ENCODE data around the gene ZMYND11. TPM values are rescaled to one million over a fixed set of nuclear protein-coding genes. Genes with fewer than 3 reads are reported as not detected.

The ZMYND11 gene
- polyA plus RNA-seq, 1 of the 3 experiments (the other 2 are of a cell fraction) = 33.1 TPM

- no peak for TF ChIP-seq TAF1 (IDR thresholded peaks at IDR 0.05; ENCODE audit: borderline replicate concordance, low read depth, low read length)
- TF ChIP-seq, protein P1, sequence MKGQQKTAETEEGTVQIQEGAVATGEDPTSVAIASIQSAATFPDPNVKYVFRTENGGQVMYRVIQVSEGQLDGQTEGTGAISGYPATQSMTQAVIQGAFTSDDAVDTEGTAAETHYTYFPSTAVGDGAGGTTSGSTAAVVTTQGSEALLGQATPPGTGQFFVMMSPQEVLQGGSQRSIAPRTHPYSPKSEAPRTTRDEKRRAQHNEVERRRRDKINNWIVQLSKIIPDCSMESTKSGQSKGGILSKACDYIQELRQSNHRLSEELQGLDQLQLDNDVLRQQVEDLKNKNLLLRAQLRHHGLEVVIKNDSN (IDR thresholded peaks at IDR 0.05; ENCODE audit: borderline replicate concordance, low read depth) = no peak
- TF ChIP-seq MXI1 (IDR thresholded peaks at IDR 0.05; ENCODE audit: low read depth, low read length) = no peak
- no peak for TF ChIP-seq MEF2A (IDR thresholded peaks at IDR 0.05; ENCODE audit: borderline replicate concordance, low read depth)
- no peak for TF ChIP-seq CHD2 (IDR thresholded peaks at IDR 0.05; ENCODE audit: low read length, partially characterized antibody)
- TF ChIP-seq SIN3A (IDR thresholded peaks at IDR 0.05; ENCODE audit: borderline replicate concordance, low read depth, low read length) = no peak
- TF ChIP-seq, protein P2, sequence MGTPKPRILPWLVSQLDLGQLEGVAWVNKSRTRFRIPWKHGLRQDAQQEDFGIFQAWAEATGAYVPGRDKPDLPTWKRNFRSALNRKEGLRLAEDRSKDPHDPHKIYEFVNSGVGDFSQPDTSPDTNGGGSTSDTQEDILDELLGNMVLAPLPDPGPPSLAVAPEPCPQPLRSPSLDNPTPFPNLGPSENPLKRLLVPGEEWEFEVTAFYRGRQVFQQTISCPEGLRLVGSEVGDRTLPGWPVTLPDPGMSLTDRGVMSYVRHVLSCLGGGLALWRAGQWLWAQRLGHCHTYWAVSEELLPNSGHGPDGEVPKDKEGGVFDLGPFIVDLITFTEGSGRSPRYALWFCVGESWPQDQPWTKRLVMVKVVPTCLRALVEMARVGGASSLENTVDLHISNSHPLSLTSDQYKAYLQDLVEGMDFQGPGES (IDR thresholded peaks at IDR 0.05; ENCODE audit: low read depth, low read length) = no peak
- no peak for TF ChIP-seq POLR2AphosphoS5 (IDR thresholded peaks at IDR 0.05; ENCODE audit: low read depth, low read length)
- no peak for TF ChIP-seq RXRA (IDR thresholded peaks at IDR 0.05; ENCODE audit: borderline replicate concordance, low read depth)
- TF ChIP-seq FOXM1 (IDR thresholded peaks at IDR 0.05; ENCODE audit: low read depth) = no peak
- no peak for TF ChIP-seq RAD21 (IDR thresholded peaks at IDR 0.05; ENCODE audit: low read length)
- no peak for TF ChIP-seq FOXJ3 (CRISPR knock-in tag; IDR thresholded peaks at IDR 0.05)
- no peak for TF ChIP-seq GATA2 (CRISPR knock-in tag; IDR thresholded peaks at IDR 0.05)
- no peak for TF ChIP-seq JUND (IDR thresholded peaks at IDR 0.05)
- TF ChIP-seq SMC3 (IDR thresholded peaks at IDR 0.05; ENCODE audit: low read depth, low read length) = no peak
- TF ChIP-seq MAX (IDR thresholded peaks at IDR 0.05; ENCODE audit: low read depth) = no peak
- CTCF ChIA-PET = no interaction called here
Observed at GRCh38 chr10:290026-290725, 154.9 kb downstream of the ZMYND11 start.

GRCh38 chr10:293636-294035 lies 158.4 kb downstream of the ZMYND11 start:
- CTCF ChIA-PET = interaction anchor here (0.6 to 1.1 kb wide), 2 partner anchors 9 to 19 kb away, joined by 3 read pairs; no protein-coding TSS in a partner anchor
- Histone ChIP-seq H3K27me3 (ENCODE audit: insufficient read depth) (no peaks in the 10 kb centered on the region), H3K9me2 (no peaks in the 10 kb centered on the region), H3K9me3 (no peaks in the 10 kb centered on the region), H3F3A (replicated peaks; ENCODE audit: insufficient read depth) (peaks cover 14% of the 10 kb centered on the region), H4K20me1 (ENCODE audit: insufficient read depth) (no peaks in the 10 kb centered on the region; the same call in 1 of the 2 replicates), H3K36me3 (replicated peaks in 1 of 2; ENCODE audit: control insufficient read depth in 1 of 2, insufficient read depth in 2 of 2, low read length in 1 of 2) (peaks cover under 1 to 17% of the 10 kb centered on the region in 2 experiments), H2AFZ (ENCODE audit: low read depth) (no peak overlapping the region), H3K9ac (no peak overlapping the region), H3K27ac (ENCODE audit: low read depth in 2 of 2, low read length in 1 of 2) (no peak overlapping the region), H3K4me1 (ENCODE audit: control insufficient read depth in 1 of 2, insufficient read depth in 2 of 2, low read depth in 1 of 2, low read length in 1 of 2) (peaks cover 11 to 12% of the 10 kb centered on the region in 2 experiments; a peak in 3 of 4 replicates), H3K4me2 (no peak overlapping the region), H3K79me2 (ENCODE audit: insufficient read depth) (0 out of 2 replicates have a peak, but pooled peaks cover 5% of the 10 kb centered on the region), H3K4me3 (ENCODE audit: low read depth in 2 of 2, low read length in 1 of 2) (no peak overlapping the region)
- 85% methylated on average over 4 of the region's 4 CpGs for WGBS (ENCODE audit: low lambda C conversion rate)
- DNase-seq = no peak
- TF ChIP-seq NRF1 (IDR thresholded peaks at IDR 0.05; ENCODE audit: low read depth, low read length) = no peak
- POLR2A ChIA-PET = no interaction called here

More at GRCh38 chr10:290026-290725, 154.9 kb downstream of the ZMYND11 start:
- Histone ChIP-seq H3F3A (replicated peaks; ENCODE audit: insufficient read depth) (peaks cover 8% of the 10 kb centered on the region), H3K9me3 (no peaks in the 10 kb centered on the region), H3K4me3 (ENCODE audit: low read depth in 2 of 2, low read length in 1 of 2) (no peak overlapping the region), H3K79me2 (ENCODE audit: insufficient read depth) (no peaks in the 10 kb centered on the region), H3K4me2 (no peak overlapping the region), H3K9me2 (no peaks in the 10 kb centered on the region), H4K20me1 (ENCODE audit: insufficient read depth) (no peaks in the 10 kb centered on the region), H3K4me1 (ENCODE audit: control insufficient read depth in 1 of 2, insufficient read depth in 2 of 2, low read depth in 1 of 2, low read length in 1 of 2) (peaks cover 0 to 12% of the 10 kb centered on the region in 2 experiments; a peak in 1 of 4 replicates), H3K36me3 (replicated peaks in 1 of 2; ENCODE audit: control insufficient read depth in 1 of 2, insufficient read depth in 2 of 2, low read length in 1 of 2) (peaks cover 10 to 32% of the 10 kb centered on the region in 2 experiments), H3K27ac (ENCODE audit: low read depth in 2 of 2, low read length in 1 of 2) (no peak overlapping the region), H2AFZ (ENCODE audit: low read depth) (no peak overlapping the region), H3K27me3 (ENCODE audit: insufficient read depth) (no peaks in the 10 kb centered on the region), H3K9ac (no peak overlapping the region)
- POLR2A ChIA-PET = no interaction called here
- WGBS (ENCODE audit: low lambda C conversion rate) = 97% methylated on average over 16 of the region's 17 CpGs
- DNase-seq = no peak

Measured in SK-N-SH (cell line).